ENCODE results near the gene ZFPL1.
A peak's percentile ranks its signal among the peaks of the same experiment; 100 is the strongest.
"Not testable (repeated sequence)": the region's sequence is repeated elsewhere in the genome, so short reads cannot be mapped to it uniquely, and the experiment has no call there.

Gene ZFPL1

GRCh38 chr11:65116370-65117205 lies 32.6 kb downstream of the ZFPL1 start:
- peak; percentile 73 for DNase-seq

- peak; percentile 100 for DNase-seq
Measured at GRCh38 chr11:65117206-65118096, 33.4 kb downstream of the ZFPL1 start, which contains the start of gene ZNHIT2. TSS of gene ZNHIT2 (minus strand) at chr11:65117701. CDS start at chr11:65117653, 48 bp downstream.

- no peak for DNase-seq
Measured at GRCh38 chr11:65118097-65118837, 34.2 kb downstream of the ZFPL1 start.

- not testable (repeated sequence) for DNase-seq
Measured at GRCh38 chr11:65118891-65119669, 35.1 kb downstream of the ZFPL1 start.

GRCh38 chr11:65119670-65119995 lies 35.6 kb downstream of the ZFPL1 start:
- DNase-seq = no peak

GRCh38 chr11:65120831-65121230 lies 36.8 kb downstream of the ZFPL1 start:
- DNase-seq = no peak

- DNase-seq = no peak
Measured at GRCh38 chr11:65121447-65121864, 37.4 kb downstream of the ZFPL1 start.

GRCh38 chr11:65121865-65122696 lies 38.1 kb downstream of the ZFPL1 start, which contains the start of the genes FAU and MRPL49:
TSS of gene FAU (minus strand) at chr11:65122134. CDS start at chr11:65121813, 321 bp downstream.
TSS of gene MRPL49 (plus strand) at chr11:65122321. CDS start at chr11:65122347, 26 bp downstream.
- peak; percentile 100 for DNase-seq

GRCh38 chr11:65124480-65125196 lies 40.6 kb downstream of the ZFPL1 start:
- DNase-seq = no peak

- DNase-seq = no peak
Measured at GRCh38 chr11:65125197-65126056, 41.4 kb downstream of the ZFPL1 start.

- no peak for DNase-seq
Measured at GRCh38 chr11:65126624-65127274, 42.7 kb downstream of the ZFPL1 start.

GRCh38 chr11:65127473-65128181 lies 43.6 kb downstream of the ZFPL1 start:
- DNase-seq = no peak

GRCh38 chr11:65128182-65129145 lies 44.4 kb downstream of the ZFPL1 start:
- no peak for DNase-seq

GRCh38 chr11:65129649-65130441 lies 45.8 kb downstream of the ZFPL1 start:
- no peak for DNase-seq

GRCh38 chr11:65130631-65131416 lies 46.8 kb downstream of the ZFPL1 start:
- no peak for DNase-seq

Data from activated naive CD4-positive, alpha-beta T cell treated with anti-CD3 and anti-CD28 coated beads, Interleukin-2, amount 50 U/mL, for 16 hours (primary cell).